GM19240 (cell line): ENCODE results near the gene ASPSCR1.

ENCODE experiments used
- DNase-seq: peaks from one replicate; pipeline ENCODE4 v3.0.0; 2011; ENCODE audit warnings: low spot score; ENCODE audit not compliant: insufficient read length

ASPSCR1 gene

DNA sequence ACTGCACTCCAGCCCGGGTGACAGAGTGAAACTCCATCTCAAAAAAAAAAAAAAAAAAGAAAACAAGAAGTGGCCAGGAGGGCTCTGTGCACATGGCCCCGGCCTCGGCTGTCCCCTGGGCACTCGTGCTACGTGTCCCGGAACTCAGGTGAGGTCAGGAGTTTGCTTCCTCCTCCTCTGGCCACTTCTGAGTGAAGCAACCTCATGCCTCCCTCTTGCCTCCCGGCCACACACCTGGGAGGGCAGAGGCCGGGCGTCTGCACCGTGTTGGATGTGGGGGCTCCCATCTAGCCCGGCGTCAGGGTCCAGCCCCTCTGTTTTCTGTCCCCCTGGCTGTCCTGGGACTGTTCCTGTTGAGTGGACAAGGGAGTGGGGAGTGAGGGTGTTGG lies 22.2 kb downstream of the ASPSCR1 start:
- DNase-seq = no peak

GRCh38 chr17:81999976-82000802 lies 22.8 kb downstream of the ASPSCR1 start:
- DNase-seq = no peak

- DNase-seq = no peak
Observed at GRCh38 chr17:82000803-82001570, 23.6 kb downstream of the ASPSCR1 start.

DNA sequence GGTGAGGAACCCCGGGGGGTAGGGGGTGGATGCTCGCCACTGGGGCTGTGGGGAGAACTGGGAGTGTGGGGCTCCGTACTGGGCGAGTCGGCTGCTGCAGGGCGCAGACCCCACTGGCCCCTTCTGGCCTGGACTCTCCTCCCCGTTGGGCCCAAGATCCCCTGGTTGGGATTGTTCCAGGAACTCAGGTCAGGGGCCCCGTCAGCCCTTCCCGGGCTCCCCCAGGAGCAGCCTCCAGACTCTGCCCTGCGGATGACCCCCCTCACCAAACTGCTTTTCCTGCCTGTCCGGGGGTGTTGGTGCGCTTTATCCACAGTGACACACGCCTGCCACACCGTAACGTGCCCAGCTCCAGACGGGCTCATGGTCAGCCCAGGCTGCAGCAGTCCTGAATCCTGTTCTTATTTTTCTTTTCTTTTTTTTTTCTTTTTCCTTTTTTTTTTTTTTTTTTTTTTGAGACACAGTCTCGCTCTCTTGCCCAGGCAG lies 24.2 kb downstream of the ASPSCR1 start:
- DNase-seq = no peak

DNA sequence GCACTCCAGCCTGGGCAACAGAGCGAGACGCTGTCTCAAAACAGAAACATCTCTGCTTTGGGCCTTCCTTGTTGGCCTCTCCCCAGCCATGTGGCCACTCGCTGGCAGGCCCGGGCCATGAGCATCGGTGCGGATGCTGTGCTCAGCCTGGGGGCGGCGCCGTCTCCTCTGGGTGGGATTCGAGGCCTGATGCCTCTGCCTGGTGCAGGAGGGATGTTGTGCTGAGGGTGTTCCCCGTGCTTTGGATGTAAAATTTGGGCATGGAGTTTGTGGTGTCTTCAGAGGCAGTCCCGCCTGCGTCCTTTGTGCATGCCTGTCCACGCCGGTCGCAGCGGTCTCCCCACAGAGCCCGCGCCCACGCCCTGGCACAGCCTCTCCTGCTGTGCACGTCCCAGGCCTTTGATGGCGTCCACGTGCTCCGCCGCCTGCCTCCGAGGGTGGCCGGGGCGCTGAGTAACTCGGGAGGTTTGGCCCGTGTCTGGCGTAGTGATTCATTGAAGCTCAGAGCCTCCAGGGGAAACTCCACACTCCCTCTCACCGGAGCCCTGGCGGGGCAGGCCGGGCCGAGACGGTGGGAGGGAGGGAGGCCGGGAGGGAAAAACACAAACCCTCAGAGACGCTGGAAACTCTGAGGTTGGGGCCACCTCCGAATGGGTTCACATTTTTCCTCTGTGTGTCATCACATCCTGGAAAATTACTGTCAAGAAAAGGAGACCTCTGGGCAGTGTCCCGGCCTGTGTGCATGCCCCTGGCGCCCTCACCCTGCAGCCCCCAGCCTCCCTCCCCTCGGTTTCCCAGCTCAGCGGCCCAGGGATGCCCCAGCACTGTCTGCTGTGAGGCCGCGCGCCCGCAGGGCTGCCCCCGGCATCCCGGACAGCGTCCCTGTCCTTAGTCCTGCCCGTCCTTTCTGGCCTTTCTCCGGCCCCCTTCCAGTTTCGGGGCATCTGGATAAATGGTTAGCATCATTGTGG lies 26.3 kb downstream of the ASPSCR1 start:
- DNase-seq = no peak

DNA sequence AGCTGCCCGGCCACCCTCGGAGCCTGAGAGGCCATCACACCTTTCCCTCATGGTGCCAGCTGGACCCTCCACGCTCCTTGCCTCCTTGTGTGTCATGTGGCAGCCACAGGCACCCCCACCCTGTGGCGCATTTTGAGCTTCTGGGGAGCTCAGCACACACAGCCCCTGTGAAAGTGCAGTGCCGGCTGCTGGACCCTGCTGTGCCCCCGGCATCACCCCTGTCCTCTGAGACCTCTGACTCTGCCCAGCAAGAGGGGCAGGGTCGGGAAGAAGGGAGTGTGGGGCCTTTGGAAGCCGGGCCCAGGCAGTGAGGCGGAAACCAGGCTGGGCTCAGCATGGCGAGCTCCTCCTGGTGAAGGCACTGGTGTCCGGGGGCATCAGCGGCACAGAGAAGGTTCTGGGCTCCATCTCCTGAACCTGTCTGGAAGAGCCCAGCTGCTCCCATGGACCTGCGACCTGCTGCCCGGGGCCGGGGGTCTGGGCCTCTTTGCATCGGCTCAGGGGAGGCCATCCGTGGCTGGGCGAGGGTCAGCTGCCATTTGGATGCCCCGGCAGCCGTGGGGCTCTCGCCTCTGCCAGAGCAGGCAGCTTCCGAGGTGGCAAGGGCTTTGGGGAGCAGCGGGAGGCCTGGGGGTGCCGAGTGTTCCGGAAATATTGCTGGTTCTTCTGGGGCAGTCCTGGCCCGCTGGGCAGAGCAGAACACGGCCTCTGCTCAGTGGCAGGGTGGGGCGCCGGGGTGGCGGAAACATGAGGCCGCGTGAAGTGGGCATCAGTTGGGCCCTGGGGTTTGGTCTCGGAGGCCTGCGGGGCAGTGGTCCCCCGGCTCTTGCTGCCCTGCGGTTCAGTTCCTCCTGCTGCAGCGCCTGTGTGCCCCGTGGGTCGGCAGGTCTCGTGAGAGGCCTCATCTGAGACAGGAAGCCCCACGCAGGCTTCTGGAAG lies 27.4 kb downstream of the ASPSCR1 start:
- DNase-seq = no peak

DNA sequence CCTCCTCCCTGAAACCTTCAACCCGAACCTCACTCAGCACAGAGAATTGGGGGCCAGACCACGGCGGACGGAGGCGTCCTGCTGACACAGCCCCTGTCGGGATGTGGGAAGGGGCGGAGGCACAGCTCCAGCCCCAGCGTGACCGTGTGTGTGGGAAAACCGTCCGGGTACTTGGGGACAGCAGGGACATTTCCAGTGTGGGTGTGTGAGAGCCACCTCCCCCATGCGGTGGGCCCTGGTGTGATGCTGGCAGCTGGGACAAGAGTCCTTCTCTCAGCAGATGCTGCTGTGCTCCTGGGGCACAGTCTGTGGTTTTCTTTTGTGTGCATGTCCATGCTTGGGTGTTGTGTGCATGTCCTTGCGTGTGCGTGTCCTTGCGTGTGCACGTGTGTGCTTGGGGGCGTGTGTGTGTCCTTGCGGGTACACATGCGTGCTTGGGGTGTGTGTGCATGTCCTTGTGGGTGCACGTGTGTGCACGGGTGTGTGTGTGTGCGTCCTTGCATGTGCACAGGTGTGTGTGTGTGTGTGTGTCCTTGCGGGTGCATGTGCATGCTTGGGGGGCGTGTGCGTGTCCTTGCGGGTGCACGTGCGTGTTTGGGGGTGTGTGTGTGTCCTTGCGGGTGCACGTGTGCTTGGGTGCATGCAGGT lies 28.4 kb downstream of the ASPSCR1 start:
- no peak for DNase-seq

GRCh38 chr17:82006468-82007227 lies 29.2 kb downstream of the ASPSCR1 start:
- DNase-seq = no peak

- no peak for DNase-seq
Observed at GRCh38 chr17:82007228-82007494, 29.7 kb downstream of the ASPSCR1 start.

DNA sequence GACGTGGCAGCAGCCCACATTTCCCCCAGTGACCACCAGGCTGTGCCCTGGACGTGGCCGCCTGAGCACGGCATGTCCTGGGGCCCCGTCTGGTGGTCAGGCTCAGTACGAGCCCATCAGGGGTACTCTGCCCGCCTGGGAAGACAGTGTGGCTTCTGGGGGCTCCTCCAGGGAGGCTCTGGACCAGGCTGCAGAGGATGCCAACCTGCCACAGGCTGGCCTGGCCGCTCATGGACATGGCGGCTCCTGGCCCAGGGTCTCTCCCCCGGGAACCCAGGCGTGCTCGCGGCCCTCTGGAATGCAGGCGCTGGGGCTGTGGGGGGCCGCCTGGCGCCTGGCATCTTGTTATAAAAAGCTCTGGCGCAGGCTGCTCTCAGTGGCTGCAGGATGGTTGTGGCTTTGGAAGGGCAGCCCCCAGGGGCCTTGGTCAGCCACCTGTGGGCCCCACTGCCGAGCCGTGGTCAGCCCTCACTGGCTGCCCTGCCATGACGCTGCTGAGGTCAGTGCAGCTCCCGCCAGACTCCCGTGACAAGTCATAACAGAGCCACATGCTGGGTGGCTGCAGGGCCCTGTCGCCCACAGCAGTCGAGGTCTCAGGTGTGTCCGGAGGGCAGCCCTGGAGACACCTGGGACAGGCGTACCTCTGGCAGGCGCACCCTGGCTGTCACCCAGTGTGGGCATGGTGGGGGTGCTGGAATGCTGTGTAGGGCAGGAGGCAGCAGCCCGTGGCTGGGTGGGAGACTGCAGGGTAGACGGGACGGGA lies 30.2 kb downstream of the ASPSCR1 start:
- no peak for DNase-seq

DNA sequence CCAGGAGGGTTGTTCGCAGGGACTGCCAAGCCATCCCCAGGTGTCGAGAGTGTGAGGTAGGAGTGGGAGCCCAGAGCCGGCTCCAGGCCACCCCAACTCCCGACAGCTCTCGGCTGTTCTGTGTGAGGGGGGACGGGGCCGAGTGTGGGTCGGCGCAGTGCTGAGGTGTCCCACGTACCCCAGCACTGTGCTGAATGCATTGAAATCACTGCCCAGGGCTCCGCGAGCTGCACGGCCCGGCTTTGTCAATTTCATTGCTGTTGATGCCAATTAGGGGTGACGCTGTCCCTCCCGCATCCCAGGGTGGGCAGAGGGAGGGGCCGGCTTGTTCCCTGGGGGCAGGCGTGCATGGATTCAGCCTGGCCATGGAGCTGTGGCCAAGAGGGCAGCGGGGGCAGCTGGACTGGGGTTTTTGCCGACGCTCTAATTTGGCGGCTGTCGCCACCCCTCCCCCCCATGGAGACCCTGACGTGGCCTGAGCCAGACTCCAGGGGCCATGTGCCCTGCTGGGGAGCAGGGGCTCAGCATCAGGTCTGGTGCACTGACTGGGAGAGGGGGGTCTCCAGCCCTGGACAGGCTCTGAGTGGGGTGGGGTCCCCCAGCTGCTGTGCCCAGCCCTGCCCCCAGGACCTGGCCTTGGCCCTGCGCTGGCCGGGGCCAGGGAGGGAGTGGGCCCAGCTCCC lies 31.0 kb downstream of the ASPSCR1 start:
- no peak for DNase-seq

DNA sequence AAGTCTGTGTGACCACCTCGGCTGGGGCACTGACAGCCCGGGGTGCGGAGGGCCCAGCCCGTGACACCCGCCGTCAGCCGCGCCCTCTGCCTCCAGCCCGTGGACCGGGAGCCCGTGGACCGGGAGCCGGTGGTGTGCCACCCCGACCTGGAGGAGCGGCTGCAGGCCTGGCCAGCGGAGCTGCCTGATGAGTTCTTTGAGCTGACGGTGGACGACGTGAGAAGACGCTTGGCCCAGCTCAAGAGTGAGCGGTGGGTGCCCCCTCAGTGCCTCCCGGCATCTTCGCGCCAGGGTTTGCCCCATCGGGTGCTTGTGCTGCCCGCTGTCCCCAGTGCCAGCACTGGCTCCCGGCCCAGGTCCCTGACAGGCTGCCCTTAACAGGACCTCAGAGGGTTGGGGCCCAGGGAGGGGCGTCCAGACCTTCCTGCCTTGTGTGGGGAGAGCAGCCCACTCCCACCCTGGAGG lies 31.5 kb downstream of the ASPSCR1 start:
- no peak for DNase-seq

DNA sequence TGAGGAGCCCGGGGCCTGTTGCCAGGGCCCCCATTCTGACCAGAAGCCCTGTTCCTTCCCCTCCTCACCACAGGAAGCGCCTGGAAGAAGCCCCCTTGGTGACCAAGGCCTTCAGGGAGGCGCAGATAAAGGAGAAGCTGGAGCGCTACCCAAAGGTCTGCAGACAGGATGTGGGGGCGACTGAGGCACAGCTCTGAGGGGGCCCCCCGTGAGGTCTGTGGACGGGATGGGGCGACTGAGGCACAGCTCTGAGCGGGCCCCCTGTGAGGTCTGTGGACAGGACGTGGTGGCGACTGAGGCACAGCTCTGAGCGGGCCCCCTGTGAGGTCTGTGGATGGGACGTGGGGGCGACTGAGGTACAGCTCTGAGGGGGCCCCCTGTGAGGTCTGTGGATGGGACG lies 32.0 kb downstream of the ASPSCR1 start:
- no peak for DNase-seq

GRCh38 chr17:82010575-82011525 lies 33.4 kb downstream of the ASPSCR1 start:
- DNase-seq = no peak

DNA sequence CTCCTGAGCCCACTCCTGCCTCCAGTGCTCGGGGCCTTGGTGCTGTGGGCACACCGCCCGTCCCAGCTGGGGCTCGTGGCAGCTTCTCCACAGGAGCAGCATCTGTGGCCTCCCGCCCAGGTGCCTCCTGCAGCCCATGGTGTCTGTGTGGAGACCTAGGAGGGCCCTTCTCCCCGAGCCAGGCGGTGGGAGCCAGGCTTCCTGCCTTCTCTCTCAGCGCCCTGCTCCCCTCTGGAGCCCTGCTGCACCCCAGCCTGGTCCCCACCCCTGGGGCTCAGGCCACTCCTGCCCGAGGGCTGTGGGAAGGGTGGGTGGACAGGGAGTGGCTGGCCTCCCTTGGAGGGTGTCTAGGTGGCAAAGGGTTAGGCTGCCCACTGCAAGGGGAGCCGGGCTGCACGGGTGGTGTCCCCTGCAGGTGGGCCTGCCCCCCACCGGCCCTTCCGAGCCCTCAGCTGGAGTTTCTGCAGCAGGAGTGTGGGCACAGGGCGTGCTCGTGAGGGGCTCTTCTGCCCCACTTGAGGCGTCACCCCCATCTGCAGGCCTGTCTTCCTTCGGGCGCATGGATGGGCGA lies 34.3 kb downstream of the ASPSCR1 start:
- no peak for DNase-seq

GRCh38 chr17:82012261-82012639 lies 34.8 kb downstream of the ASPSCR1 start:
- DNase-seq = no peak
